Endothelial cell (in vitro differentiated cells): Measurements from ENCODE around the gene AQP1. TPM values are rescaled to one million over a fixed set of nuclear protein-coding genes. Genes with fewer than 3 reads are reported as not detected.

Source experiments
- DNase-seq: peaks from one replicate; pipeline ENCODE4 v3.0.0; 2021; ENCODE audit warnings: low spot score
- H3K27ac Mint-ChIP-seq: one replicate; pipeline ENCODE4 v1.8.0; 2021; ENCODE audit warnings: mixed read lengths, inconsistent platforms; ENCODE audit not compliant: unreplicated experiment
- H3K27me3 Mint-ChIP-seq: one replicate; pipeline ENCODE4 v1.8.0; 2021; ENCODE audit warnings: mild to moderate bottlenecking, moderate library complexity, mixed read lengths, inconsistent platforms; ENCODE audit not compliant: unreplicated experiment
- H3K36me3 Mint-ChIP-seq: one replicate; pipeline ENCODE4 v1.8.0; 2021; ENCODE audit warnings: mild to moderate bottlenecking, low read depth, mixed read lengths, inconsistent platforms; ENCODE audit not compliant: unreplicated experiment
- H3K4me1 Mint-ChIP-seq: one replicate; pipeline ENCODE4 v1.8.0; 2021; ENCODE audit warnings: mild to moderate bottlenecking, mixed read lengths, inconsistent platforms; ENCODE audit not compliant: unreplicated experiment
- H3K4me3 Mint-ChIP-seq: one replicate; pipeline ENCODE4 v1.8.0; 2021; ENCODE audit warnings: mild to moderate bottlenecking, mixed read lengths, inconsistent platforms; ENCODE audit not compliant: unreplicated experiment
- H3K9me3 Mint-ChIP-seq: one replicate; pipeline ENCODE4 v1.8.0; 2021; ENCODE audit warnings: mixed read lengths, inconsistent platforms; ENCODE audit not compliant: unreplicated experiment
- CTCF ChIP-seq: fragments of 200-600 bp; sonication (generic); IDR thresholded peaks from one replicate; pipeline ENCODE4 v1.5.0; 2021; ENCODE audit warnings: antibody characterized with exemption; ENCODE audit not compliant: unreplicated experiment
- total RNA-seq: library from RNA; stranded (reverse); fragmentation: NEBNext Ultra II Directional; extraction: Animal tissue kit (Norgen Biotek cat#: 25700); gene quantifications from one replicate; pipeline ENCODE4 v1.2.1, GENCODE V29; 2021; ENCODE audit not compliant: unreplicated experiment

Gene AQP1
- total RNA-seq, 1 donor from 2014 or later = 2.7 TPM

GRCh38 chr7:30881448-30881847 is 30.2 kb upstream of the AQP1 start:
- H3K27me3 Mint-ChIP-seq = peaks cover 13% of the 10 kb centered on the region
- no peak for DNase-seq
- H3K9me3 Mint-ChIP-seq = no peaks in the 10 kb centered on the region
- no peak overlapping the region for H3K4me3 Mint-ChIP-seq
- no peak for TF ChIP-seq CTCF
- no peak overlapping the region for H3K27ac Mint-ChIP-seq
- H3K36me3 Mint-ChIP-seq = peaks cover 15% of the 10 kb centered on the region
- H3K4me1 Mint-ChIP-seq = peaks cover 32% of the 10 kb centered on the region

GRCh38 chr7:30884881-30885280 is 26.8 kb upstream of the AQP1 start:
- no peak for TF ChIP-seq CTCF
- Mint-ChIP-seq H3K4me3 (no peak overlapping the region), H3K4me1 (peaks cover 18% of the 10 kb centered on the region), H3K9me3 (no peaks in the 10 kb centered on the region), H3K27me3 (peaks cover 10% of the 10 kb centered on the region), H3K36me3 (peaks cover 10% of the 10 kb centered on the region), H3K27ac (no peak overlapping the region)
- DNase-seq = no peak

GRCh38 chr7:30886608-30887011 is 25.0 kb upstream of the AQP1 start:
- DNase-seq = no peak
- H3K27me3 Mint-ChIP-seq = peaks cover 6% of the 10 kb centered on the region
- no peak for TF ChIP-seq CTCF
- H3K4me1 Mint-ChIP-seq = peaks cover 14% of the 10 kb centered on the region
- peaks cover 4% of the 10 kb centered on the region for H3K36me3 Mint-ChIP-seq
- H3K4me3 Mint-ChIP-seq = no peak overlapping the region
- H3K9me3 Mint-ChIP-seq = no peaks in the 10 kb centered on the region
- no peak overlapping the region for H3K27ac Mint-ChIP-seq

GRCh38 chr7:30887464-30887872 is 24.2 kb upstream of the AQP1 start:
- H3K9me3 Mint-ChIP-seq = no peaks in the 10 kb centered on the region
- H3K4me3 Mint-ChIP-seq = no peak overlapping the region
- no peak for DNase-seq
- no peak overlapping the region for H3K27ac Mint-ChIP-seq
- peaks cover 15% of the 10 kb centered on the region for H3K4me1 Mint-ChIP-seq
- TF ChIP-seq CTCF = no peak
- H3K36me3 Mint-ChIP-seq = peaks cover 4% of the 10 kb centered on the region
- peaks cover 6% of the 10 kb centered on the region for H3K27me3 Mint-ChIP-seq

- no peak for DNase-seq
These were observed 22.9 kb upstream of the AQP1 start for GRCh38 chr7:30888747-30889146.

More at GRCh38 chr7:30888747-30889146, 22.9 kb upstream of the AQP1 start:
- Mint-ChIP-seq H3K4me1 (peaks cover 20% of the 10 kb centered on the region), H3K36me3 (peaks cover 4% of the 10 kb centered on the region), H3K9me3 (no peaks in the 10 kb centered on the region), H3K27ac (no peak overlapping the region), H3K4me3 (no peak overlapping the region), H3K27me3 (peaks cover 8% of the 10 kb centered on the region)
- TF ChIP-seq CTCF = no peak
